HG03571 (cell line): ENCODE data around the gene AQP9.
"Not testable (repeated sequence)": the region's sequence is repeated elsewhere in the genome, so short reads cannot be mapped to it uniquely, and the experiment has no call there.

Experiments used
- ATAC-seq: cut with Tn5 transposase; IDR thresholded peaks from one replicate; pipeline ENCODE4 v1.9.1; 2021; ENCODE audit not compliant: unreplicated experiment

Gene AQP9

GRCh38 chr15:58138106-58138505 lies at the start of gene AQP9:
AQP9 (plus strand) TSS chr15:58138381; CDS start chr15:58138566, 185 bp downstream.
- no peak for ATAC-seq

- ATAC-seq = no peak
Observed at GRCh38 chr15:58095415-58095814, 42.8 kb upstream of the AQP9 start.

GRCh38 chr15:58096529-58097084 lies 41.6 kb upstream of the AQP9 start:
- ATAC-seq = no peak

GRCh38 chr15:58103482-58103881 lies 34.7 kb upstream of the AQP9 start:
- ATAC-seq = no peak

GRCh38 chr15:58108117-58108516 lies 30.1 kb upstream of the AQP9 start:
- no peak for ATAC-seq

GRCh38 chr15:58109419-58109818 lies 28.8 kb upstream of the AQP9 start:
- ATAC-seq = no peak

- no peak for ATAC-seq
Observed at GRCh38 chr15:58110999-58111717, 27.0 kb upstream of the AQP9 start.

- ATAC-seq = no peak
Observed at GRCh38 chr15:58111718-58112104, 26.5 kb upstream of the AQP9 start.

GRCh38 chr15:58113358-58113757 lies 24.8 kb upstream of the AQP9 start:
- ATAC-seq = not testable (repeated sequence)

GRCh38 chr15:58114388-58114787 lies 23.8 kb upstream of the AQP9 start:
- ATAC-seq = no peak

- no peak for ATAC-seq
Observed at GRCh38 chr15:58114812-58115211, 23.4 kb upstream of the AQP9 start.

- no peak for ATAC-seq
Observed at GRCh38 chr15:58115692-58116091, 22.5 kb upstream of the AQP9 start.

- no peak for ATAC-seq
Observed at GRCh38 chr15:58117619-58118018, 20.6 kb upstream of the AQP9 start.

- ATAC-seq = no peak
Observed at GRCh38 chr15:58118272-58118671, 19.9 kb upstream of the AQP9 start.

- no peak for ATAC-seq
Observed at GRCh38 chr15:58119016-58119415, 19.2 kb upstream of the AQP9 start.

- ATAC-seq = no peak
Observed at GRCh38 chr15:58124585-58124984, 13.6 kb upstream of the AQP9 start.

GRCh38 chr15:58125333-58125732 lies 12.8 kb upstream of the AQP9 start:
- no peak for ATAC-seq

GRCh38 chr15:58134886-58135285 lies 3.3 kb upstream of the AQP9 start:
- ATAC-seq = no peak

GRCh38 chr15:58135511-58136174 lies 2.5 kb upstream of the AQP9 start:
- ATAC-seq = no peak

- ATAC-seq = no peak
Observed at GRCh38 chr15:58136731-58137130, 1.4 kb upstream of the AQP9 start.

- no peak for ATAC-seq
Observed at GRCh38 chr15:58137686-58138085, 495 bp upstream of the AQP9 start.

- no peak for ATAC-seq
Observed at GRCh38 chr15:58139276-58139988, 1.3 kb downstream of the AQP9 start.
